Neural cell (in vitro differentiated cells): ENCODE data around the gene ZNF688. TPM values are rescaled to one million over a fixed set of nuclear protein-coding genes. Genes with fewer than 3 reads are reported as not detected.
A peak's percentile ranks its signal among the peaks of the same experiment; 100 is the strongest.

ENCODE experiments used
- H2AFZ ChIP-seq: fragments of 200-600, 300-800 bp; sonication (generic), shearing (Covaris generic); 2 replicates; pipeline ENCODE4 v1.6.0; 2014; ENCODE audit warnings: low read depth, mild to moderate bottlenecking, antibody characterized with exemption, low read length, moderate library complexity
- H3F3A ChIP-seq: fragments of 200-600 bp; shearing (Covaris generic); 2 replicates; pipeline ENCODE4 v1.6.1; 2016; ENCODE audit warnings: mild to moderate bottlenecking, moderate library complexity, mixed read lengths, antibody characterized with exemption, low read length; ENCODE audit not compliant: insufficient read depth, poor library complexity, severe bottlenecking
- H3K27ac ChIP-seq: fragments of 200-600, 300-800 bp; sonication (generic), shearing (Covaris generic); 2 replicates; pipeline ENCODE4 v1.5.1; 2014; ENCODE audit warnings: mild to moderate bottlenecking, low read length, moderate library complexity
- H3K27me3 ChIP-seq: fragments of 300-800, 200-600 bp; sonication (generic), shearing (Covaris generic); 2 replicates; pipeline ENCODE4 v1.6.0; 2014; ENCODE audit warnings: mild to moderate bottlenecking, low read depth, low read length, moderate library complexity; ENCODE audit not compliant: insufficient read depth
- H3K36me3 ChIP-seq: fragments of 300-800, 200-600 bp; sonication (generic), shearing (Covaris generic); 2 replicates; pipeline ENCODE4 v1.5.1; 2014; ENCODE audit warnings: mild to moderate bottlenecking, antibody characterized with exemption, low read length, moderate library complexity; ENCODE audit not compliant: insufficient read depth
- H3K4me2 ChIP-seq: fragments of 300-800, 200-600 bp; sonication (generic), shearing (Covaris generic); 2 replicates; pipeline ENCODE4 v1.6.0; 2014; ENCODE audit warnings: mild to moderate bottlenecking, low read length
- H3K4me3 ChIP-seq: fragments of 300-800, 200-600 bp; sonication (generic), shearing (Covaris generic); 2 replicates; pipeline ENCODE4 v1.5.1; 2014; ENCODE audit warnings: mild to moderate bottlenecking, low read length, moderate library complexity
- H3K79me2 ChIP-seq: fragments of 200-600 bp; shearing (Covaris generic); replicated peaks from 2 replicates; pipeline ENCODE4 v1.6.0; 2014; ENCODE audit warnings: mild to moderate bottlenecking, low read length, moderate library complexity; ENCODE audit not compliant: insufficient read depth
- H3K9ac ChIP-seq: fragments of 300-800, 200-600 bp; sonication (generic), shearing (Covaris generic); 2 replicates; pipeline ENCODE4 v1.6.1; 2016; ENCODE audit warnings: mild to moderate bottlenecking, low read length, mixed read lengths
- H3K9me2 ChIP-seq: fragments of 200-600 bp; shearing (Covaris generic); 2 replicates; pipeline ENCODE4 v1.6.1; 2016; ENCODE audit warnings: mild to moderate bottlenecking, low read length, mixed read lengths; ENCODE audit not compliant: insufficient read depth
- H3K9me3 ChIP-seq: fragments of 200-600, 300-800 bp; sonication (generic), shearing (Covaris generic); 2 replicates; pipeline ENCODE4 v1.6.1; 2016; ENCODE audit warnings: mild to moderate bottlenecking, mixed run types, low read length, moderate library complexity, mixed read lengths
- H4K20me1 ChIP-seq: fragments of 200-600 bp; shearing (Covaris generic); 2 replicates; pipeline ENCODE4 v1.6.1; 2016; ENCODE audit warnings: mild to moderate bottlenecking, mixed run types; ENCODE audit not compliant: insufficient read depth
- CTCF ChIP-seq: fragments of 450-650 bp; IDR thresholded peaks from 2 replicates; pipeline ENCODE4 v1.5.1; 2014; ENCODE audit warnings: antibody characterized with exemption, mild to moderate bottlenecking, moderate library complexity; ENCODE audit not compliant: poor library complexity, severe bottlenecking
- EP300 ChIP-seq: fragments of 450-650 bp; conservative IDR thresholded peaks from 2 replicates; pipeline ENCODE4 v1.6.1; 2014; ENCODE audit warnings: antibody characterized with exemption, mild to moderate bottlenecking, moderate library complexity; ENCODE audit not compliant: poor library complexity, severe bottlenecking
- EZH2 ChIP-seq: fragments of 200-600, 300-800 bp; shearing (Covaris generic), sonication (generic); IDR thresholded peaks from 2 replicates; pipeline ENCODE4 v1.6.1; 2014; ENCODE audit warnings: antibody characterized with exemption, low read length, borderline replicate concordance, mild to moderate bottlenecking; ENCODE audit not compliant: insufficient read depth, poor library complexity, severe bottlenecking
- MXI1 ChIP-seq: fragments of 450-650 bp; conservative IDR thresholded peaks from 2 replicates; pipeline ENCODE4 v1.6.1; 2014; ENCODE audit warnings: antibody characterized with exemption, mild to moderate bottlenecking; ENCODE audit not compliant: poor library complexity, severe bottlenecking
- POLR2AphosphoS5 ChIP-seq: IDR thresholded peaks from 2 replicates; pipeline ENCODE4 v1.6.1; 2012
- RAD21 ChIP-seq: fragments of 450-650 bp; conservative IDR thresholded peaks from 2 replicates; pipeline ENCODE4 v1.6.1; 2014; ENCODE audit warnings: antibody characterized with exemption, mild to moderate bottlenecking, moderate library complexity
- REST ChIP-seq: IDR thresholded peaks from 2 replicates; pipeline ENCODE4 v1.6.1; 2012; ENCODE audit warnings: borderline replicate concordance
- SMC3 ChIP-seq: fragments of 450-650 bp; conservative IDR thresholded peaks from 2 replicates; pipeline ENCODE4 v1.6.1; 2014; ENCODE audit warnings: antibody characterized with exemption, mild to moderate bottlenecking, moderate library complexity; ENCODE audit not compliant: poor library complexity
- TAF1 ChIP-seq: IDR thresholded peaks from 2 replicates; pipeline ENCODE4 v1.6.1; 2012; ENCODE audit warnings: low read depth
- polyA plus RNA-seq: library from polyadenylated mRNA; depleted of rRNA; stranded (reverse); fragments of >200 nt; gene quantifications from 2 replicates; pipeline ENCODE4 v1.2.3, GENCODE V29; 2014

Gene ZNF688
- polyA plus RNA-seq, 1 donor from 2014 or later: 28.4 TPM

GRCh38 chr16:30558789-30559377, 12.6 kb downstream of the ZNF688 start:
- Histone ChIP-seq H3K27me3 (no peaks in the 10 kb centered on the region), H3K79me2 (peaks cover 7% of the 10 kb centered on the region), H3F3A (no peaks in the 10 kb centered on the region), H3K9me2 (no peaks in the 10 kb centered on the region), H4K20me1 (no peaks in the 10 kb centered on the region), H3K4me2 (peak overlapping the region; percentile 25), H2AFZ (peak overlapping the region; percentile 89), H3K36me3 (no peaks in the 10 kb centered on the region), H3K9ac (peak overlapping the region; percentile 98), H3K27ac (peak overlapping the region; percentile 97), H3K4me3 (peak overlapping the region; percentile 89), H3K9me3 (no peaks in the 10 kb centered on the region)
- TF ChIP-seq RAD21 (no peak), REST (no peak), EP300 (no peak), MXI1 (no peak), CTCF (no peak), EZH2 (no peak), TAF1 (no peak), POLR2AphosphoS5 (no peak), SMC3 (no peak)

- no peaks in the 10 kb centered on the region for H3F3A ChIP-seq
- H3K9me3 ChIP-seq: no peaks in the 10 kb centered on the region
- H3K36me3 ChIP-seq: no peaks in the 10 kb centered on the region
- no peaks in the 10 kb centered on the region for H4K20me1 ChIP-seq
- peak within 1 kb of the TSS; percentile 97 for H3K27ac ChIP-seq
- TF ChIP-seq TAF1 (no peak), SMC3 (peak; percentile 44), REST (peak; percentile 31), MXI1 (peak; percentile 70), EZH2 (no peak), RAD21 (peak; percentile 48), EP300 (peak; percentile 57), CTCF (peak; percentile 43), POLR2AphosphoS5 (peak; percentile 58)
- peak within 1 kb of the TSS; percentile 95 for H2AFZ ChIP-seq
- H3K4me3 ChIP-seq: peak within 1 kb of the TSS; percentile 89
- H3K9me2 ChIP-seq: no peaks in the 10 kb centered on the region
- peak within 1 kb of the TSS; percentile 98 for H3K9ac ChIP-seq
- H3K4me2 ChIP-seq: peak within 1 kb of the TSS; percentile 78
- H3K79me2 ChIP-seq: peaks cover 7% of the 10 kb centered on the region
- H3K27me3 ChIP-seq: no peaks in the 10 kb centered on the region
Observed at GRCh38 chr16:30557957-30558788, 13.3 kb downstream of the ZNF688 start, which contains the start of gene ZNF764. ZNF764 (minus strand) TSS chr16:30558374; CDS start chr16:30558182, 192 bp downstream.
